B cell (primary cell): ENCODE measurements around the gene SLC26A1. TPM values are rescaled to one million over a fixed set of nuclear protein-coding genes. Genes with fewer than 3 reads are reported as not detected.

ENCODE experiments used
- ATAC-seq: fragments of 200-7000 bp; cut with Tn5 transposase; one replicate; pipeline ENCODE4 v1.10.0; 2021; ENCODE audit warnings: low read depth, mild to moderate bottlenecking, moderate number of reproducible peaks, moderate library complexity
- CTCF ChIA-PET: fragments of 350-600 bp; sonication (Branson Sonifier 250); formaldehyde crosslinking; loops from one replicate; lab custom pipeline; 2021; ENCODE audit warnings: antibody characterized with exemption, inconsistent platforms; lab: Charles Lee
- POLR2A ChIA-PET: fragments of 350-600 bp; sonication (Branson Sonifier 250); formaldehyde crosslinking; loops from one replicate; lab custom pipeline; 2021; ENCODE audit warnings: antibody characterized with exemption; lab: Charles Lee
- DNase-seq: peaks from one replicate; pipeline ENCODE4 v3.0.0; 2013
- H2AFZ ChIP-seq: 2 replicates; pipeline ENCODE4 v1.6.1; 2012; ENCODE audit warnings: mild to moderate bottlenecking, low read depth, low read length; ENCODE audit not compliant: insufficient read depth, poor library complexity, severe bottlenecking
- H3K27ac ChIP-seq, 2 donors: 1 replicate in 1 of 2; 2 replicates in 1 of 2; pipeline ENCODE4 v1.5.1; 2012 to 2013; ENCODE audit warnings: low read length in 2 of 2, mild to moderate bottlenecking in 2 of 2, moderate library complexity in 1 of 2
- H3K27me3 ChIP-seq, 4 experiments: fragments of 200-600 bp in 1 of 4; sonication (generic) in 1 of 4; replicated peaks in 1 of 4; 1 replicate in 2 of 4; 2 replicates in 2 of 4; pipeline versions ENCODE4 v1.6.1 to v1.7.0; 2013 to 2016; ENCODE audit warnings: low read length in 3 of 4, mild to moderate bottlenecking in 2 of 4, mixed read lengths in 1 of 4, moderate library complexity in 1 of 4; ENCODE audit not compliant: insufficient read depth in 4 of 4, control insufficient read depth in 3 of 4; ENCODE audit errors: control extremely low read depth in 1 of 4
- H3K36me3 ChIP-seq, 2 experiments: replicated peaks in 1 of 2; 1 replicate in 1 of 2; 2 replicates in 1 of 2; pipeline versions ENCODE4 v1.6.1 to v1.7.1; 2013; ENCODE audit warnings: low read length in 1 of 2; ENCODE audit not compliant: insufficient read depth in 2 of 2, control insufficient read depth in 1 of 2; ENCODE audit errors: control extremely low read depth in 1 of 2, extremely low read depth in 1 of 2
- H3K4me1 ChIP-seq, 2 donors: fragments of 200-600 bp in 1 of 2; sonication (generic) in 1 of 2; 1 replicate in 1 of 2; 2 replicates in 1 of 2; pipeline versions ENCODE4 v1.5.1 to v1.6.1; 2013 to 2017; ENCODE audit warnings: low read length in 2 of 2; ENCODE audit not compliant: control insufficient read depth in 2 of 2, insufficient read depth in 2 of 2
- H3K4me2 ChIP-seq: replicated peaks from 2 replicates; pipeline ENCODE3; 2012; ENCODE audit warnings: mild to moderate bottlenecking, low read depth, low read length; ENCODE audit not compliant: poor library complexity, severe bottlenecking
- H3K4me3 ChIP-seq, 5 experiments: fragments of 200-600 bp in 1 of 5; sonication (generic) in 1 of 5; 1 replicate in 3 of 5; 2 replicates in 2 of 5; pipeline versions ENCODE4 v1.5.1 to v1.7.0; 2011 to 2016; ENCODE audit warnings: low read length in 4 of 5, mild to moderate bottlenecking in 4 of 5, low read depth in 2 of 5, control low read depth in 1 of 5, moderate library complexity in 1 of 5; ENCODE audit not compliant: insufficient read depth in 1 of 5; ENCODE audit errors: control extremely low read depth in 1 of 5, extremely low read depth in 1 of 5
- H3K79me2 ChIP-seq: fragments of 200-600 bp; sonication (generic); one replicate; pipeline ENCODE4 v1.6.0; 2016; ENCODE audit warnings: low read length; ENCODE audit not compliant: control insufficient read depth, insufficient read depth
- H3K9ac ChIP-seq: fragments of 200-600 bp; sonication (generic); 2 replicates; pipeline ENCODE4 v1.6.1; 2017; ENCODE audit warnings: mild to moderate bottlenecking, low read length, moderate library complexity
- H3K9me3 ChIP-seq, 3 donors: one replicate each; pipeline versions ENCODE4 v1.6.1 to v1.7.1; 2013; ENCODE audit warnings: low read length in 2 of 3; ENCODE audit not compliant: control insufficient read depth in 2 of 3, insufficient read depth in 1 of 3; ENCODE audit errors: control extremely low read depth in 1 of 3
- H4K20me1 ChIP-seq: 2 replicates; pipeline ENCODE4 v1.6.0; 2012; ENCODE audit warnings: mild to moderate bottlenecking, low read length; ENCODE audit not compliant: insufficient read depth, control insufficient read depth, poor library complexity, severe bottlenecking
- H3K27ac Mint-ChIP-seq: one replicate; pipeline ENCODE4 v1.8.0; 2021; ENCODE audit warnings: mixed read lengths
- H3K27me3 Mint-ChIP-seq: one replicate; pipeline ENCODE4 v1.8.0; 2021; ENCODE audit warnings: mixed read lengths
- H3K4me1 Mint-ChIP-seq: one replicate; pipeline ENCODE4 v1.8.0; 2021; ENCODE audit warnings: mixed read lengths
- H3K4me3 Mint-ChIP-seq: one replicate; pipeline ENCODE4 v1.8.0; 2021; ENCODE audit warnings: mixed read lengths
- H3K9me3 Mint-ChIP-seq: one replicate; pipeline ENCODE4 v1.8.0; 2022; ENCODE audit warnings: mixed read lengths; ENCODE audit not compliant: insufficient read depth
- CTCF ChIP-seq: fragments of 200-600 bp; IDR thresholded peaks from one replicate; pipeline ENCODE4 v1.8.0; 2022; ENCODE audit warnings: antibody characterized with exemption, mild to moderate bottlenecking
- EZH2 ChIP-seq: IDR thresholded peaks from 2 replicates; pipeline ENCODE4 v1.6.1; 2012; ENCODE audit warnings: borderline replicate concordance, low read depth, mild to moderate bottlenecking, moderate library complexity, low read length; ENCODE audit not compliant: insufficient read depth, poor library complexity, severe bottlenecking
- WGBS: methylation state at CpG from one replicate; pipeline ENCODE4 v1.1.5; 2013; ENCODE audit warnings: missing lambda C conversion rate; ENCODE audit not compliant: insufficient coverage; 5-methylcytosine and 5-hydroxymethylcytosine counted together
- intact Hi-C: fragments of 100-400 bp; cut with micrococcal nuclease; formaldehyde crosslinking; loops from one replicate; pipeline ENCODE4 v1.10.0; 2022
- polyA plus RNA-seq: library from polyadenylated mRNA; depleted of rRNA; stranded (reverse); fragments of >200 nt; gene quantifications from 2 replicates; pipeline ENCODE4 v1.2.3, GENCODE V29; 2012
- total RNA-seq, 2 donors: library from RNA; stranded (reverse); fragments of 120-200 nt in 1 of 2; gene quantifications; 1 replicate in 1 of 2; 2 replicates in 1 of 2; pipeline versions ENCODE4 v1.2.3 to v1.2.4, GENCODE V29; 2013 to 2022

The SLC26A1 gene
- total and polyA plus RNA-seq, 2 donors (not counting 1 experiment from before 2014, with no cell fraction given) = 0.03 to 1.1 TPM

- POLR2A ChIA-PET = no interaction called here
- Histone ChIP-seq H3K9ac (no peak overlapping the region), H3K36me3 (peaks cover 0 to 28% of the 10 kb centered on the region in 2 experiments), H3K79me2 (peaks cover 39% of the 10 kb centered on the region), H4K20me1 (peaks cover 62% of the 10 kb centered on the region), H3K27ac (no peak overlapping the region), H3K4me1 (peaks cover 0 to 18% of the 10 kb centered on the region in 2 donors), H3K4me3 (no peak overlapping the region), H3K4me2 (no peak overlapping the region), H2AFZ (no peak overlapping the region), H3K9me3 (peaks cover 0 to 5% (median 0%) of the 10 kb centered on the region in 3 donors), H3K27me3 (no peaks in the 10 kb centered on the region)
- H3K4me1 Mint-ChIP-seq = peaks cover 13% of the 10 kb centered on the region
- H3K27me3 Mint-ChIP-seq = no peaks in the 10 kb centered on the region
- H3K9me3 Mint-ChIP-seq = no peaks in the 10 kb centered on the region
- CTCF ChIA-PET = no interaction called here
- intact Hi-C loops = no loop called here
- 94% methylated on average over 25 of the region's 30 CpGs for WGBS
- no peak overlapping the region for H3K4me3 Mint-ChIP-seq
- TF ChIP-seq EZH2 (no peak), CTCF (no peak)
- ATAC-seq (no peak), DNase-seq (no peak)
- H3K27ac Mint-ChIP-seq = no peak overlapping the region
Measured at GRCh38 chr4:950136-951020, 42.8 kb downstream of the SLC26A1 start.

- ChIA-PET POLR2A (no interaction called here), CTCF (no interaction called here)
- Histone ChIP-seq H3K27ac (no peak overlapping the region), H3K9ac (no peak overlapping the region), H4K20me1 (peaks cover 68% of the 10 kb centered on the region), H3K27me3 (no peaks in the 10 kb centered on the region), H3K4me2 (no peak overlapping the region), H2AFZ (no peak overlapping the region), H3K4me3 (no peak overlapping the region), H3K36me3 (peaks cover 0 to 22% of the 10 kb centered on the region in 2 experiments), H3K4me1 (peaks cover 0 to 18% of the 10 kb centered on the region in 2 donors), H3K9me3 (peaks cover 0 to 5% (median 0%) of the 10 kb centered on the region in 3 donors), H3K79me2 (peaks cover 46% of the 10 kb centered on the region)
- no peak for DNase-seq
- Mint-ChIP-seq H3K4me1 (peaks cover 16% of the 10 kb centered on the region), H3K9me3 (no peaks in the 10 kb centered on the region), H3K27me3 (no peaks in the 10 kb centered on the region), H3K27ac (no peak overlapping the region), H3K4me3 (no peak overlapping the region)
- 96% methylated on average over 18 of the region's 20 CpGs for WGBS
- no peak for ATAC-seq
- intact Hi-C loops = no loop called here
- TF ChIP-seq EZH2 (no peak), CTCF (no peak)
Measured at GRCh38 chr4:949656-950055, 43.5 kb downstream of the SLC26A1 start.
